ENCODE data around the gene MEGF6.

Gene MEGF6

GRCh38 chr1:3518756-3519155, 92.6 kb downstream of the MEGF6 start:
- no peak for TF ChIP-seq ARNTL (CRISPR knock-in tag; IDR thresholded peaks at IDR 0.05; ENCODE audit: borderline replicate concordance, low read depth)
- no peak for TF ChIP-seq TSHZ2 (CRISPR knock-in tag; IDR thresholded peaks at IDR 0.05)
- TF ChIP-seq ESRRG (CRISPR knock-in tag; IDR thresholded peaks at IDR 0.05) = no peak
- ATAC-seq = no peak

- no peak for ATAC-seq
- no peak for TF ChIP-seq PPARA (CRISPR knock-in tag; IDR thresholded peaks at IDR 0.05; ENCODE audit: borderline replicate concordance)
- TF ChIP-seq BACH2 (CRISPR knock-in tag; IDR thresholded peaks at IDR 0.05; ENCODE audit: borderline replicate concordance) = no peak
- TF ChIP-seq ZNF8 (CRISPR knock-in tag; IDR thresholded peaks at IDR 0.05) = no peak
- no peak for TF ChIP-seq GLIS3 (CRISPR knock-in tag; IDR thresholded peaks at IDR 0.05)
- TF ChIP-seq ZFP3 (CRISPR knock-in tag; IDR thresholded peaks at IDR 0.05) = no peak
- TF ChIP-seq TCF4 (CRISPR knock-in tag; IDR thresholded peaks at IDR 0.05; ENCODE audit: borderline replicate concordance) = no peak
- no peak for TF ChIP-seq TOX (CRISPR knock-in tag; IDR thresholded peaks at IDR 0.05; ENCODE audit: borderline replicate concordance)
- no peak for TF ChIP-seq CSRNP3 (CRISPR knock-in tag; IDR thresholded peaks at IDR 0.05)
- TF ChIP-seq CSDC2 (CRISPR knock-in tag; IDR thresholded peaks at IDR 0.05) = no peak
- TF ChIP-seq ZC3H10 (CRISPR knock-in tag; IDR thresholded peaks at IDR 0.05) = no peak
- no peak for TF ChIP-seq POU6F1 (CRISPR knock-in tag; IDR thresholded peaks at IDR 0.05; ENCODE audit: borderline replicate concordance, low read depth)
- no peak for TF ChIP-seq RARB (CRISPR knock-in tag; IDR thresholded peaks at IDR 0.05)
- no peak for TF ChIP-seq TSHZ2 (CRISPR knock-in tag; IDR thresholded peaks at IDR 0.05)
- TF ChIP-seq ESRRG (CRISPR knock-in tag; IDR thresholded peaks at IDR 0.05) = no peak
- TF ChIP-seq OSR1 (CRISPR knock-in tag; IDR thresholded peaks at IDR 0.05) = no peak
- no peak for TF ChIP-seq ZNF70 (CRISPR knock-in tag; IDR thresholded peaks at IDR 0.05)
- no peak for TF ChIP-seq ISL1 (CRISPR knock-in tag; IDR thresholded peaks at IDR 0.05)
- TF ChIP-seq PATZ1 (CRISPR knock-in tag; IDR thresholded peaks at IDR 0.05; ENCODE audit: borderline replicate concordance) = no peak
- TF ChIP-seq ZNF565 (CRISPR knock-in tag; conservative IDR thresholded peaks at IDR 0.05; ENCODE audit: low read depth) = no peak
- no peak for TF ChIP-seq CREB5 (CRISPR knock-in tag; IDR thresholded peaks at IDR 0.05; ENCODE audit: low read depth)
Observed at GRCh38 chr1:3518256-3518655, 93.1 kb downstream of the MEGF6 start.

All from SK-N-SH treated with all-trans-retinoic acid at 6 μM for 48 hours (cell line).